GM18519 (cell line): ENCODE measurements around the gene EPX.

Experiments
- ATAC-seq: cut with Tn5 transposase; IDR thresholded peaks from one replicate; pipeline ENCODE4 v1.9.1; 2021; ENCODE audit warnings: mild to moderate bottlenecking, moderate library complexity; ENCODE audit not compliant: unreplicated experiment, low FRiP score

EPX gene

GRCh38 chr17:58247511-58248363 is 55.2 kb downstream of the EPX start:
- no peak for ATAC-seq

DNA sequence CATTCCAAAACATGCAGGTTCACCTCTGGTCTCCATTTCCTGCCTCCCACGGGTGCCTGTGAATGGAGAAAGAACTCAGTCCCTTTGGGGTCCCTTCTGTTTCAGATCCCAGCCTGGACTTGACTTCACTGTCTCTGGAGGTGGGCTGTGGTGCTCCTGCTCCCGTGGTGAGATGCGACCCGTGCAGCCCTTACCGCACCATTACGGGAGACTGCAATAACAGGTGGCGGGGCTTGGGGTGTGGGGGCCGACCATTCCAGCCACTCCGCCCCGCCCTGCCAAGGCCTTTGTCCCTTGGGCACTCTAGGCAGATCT is 56.4 kb downstream of the EPX start:
- no peak for ATAC-seq

GRCh38 chr17:58249270-58250133 is 57.0 kb downstream of the EPX start:
- no peak for ATAC-seq

- ATAC-seq: no peak
Measured at GRCh38 chr17:58250344-58251011, 58.0 kb downstream of the EPX start.

DNA sequence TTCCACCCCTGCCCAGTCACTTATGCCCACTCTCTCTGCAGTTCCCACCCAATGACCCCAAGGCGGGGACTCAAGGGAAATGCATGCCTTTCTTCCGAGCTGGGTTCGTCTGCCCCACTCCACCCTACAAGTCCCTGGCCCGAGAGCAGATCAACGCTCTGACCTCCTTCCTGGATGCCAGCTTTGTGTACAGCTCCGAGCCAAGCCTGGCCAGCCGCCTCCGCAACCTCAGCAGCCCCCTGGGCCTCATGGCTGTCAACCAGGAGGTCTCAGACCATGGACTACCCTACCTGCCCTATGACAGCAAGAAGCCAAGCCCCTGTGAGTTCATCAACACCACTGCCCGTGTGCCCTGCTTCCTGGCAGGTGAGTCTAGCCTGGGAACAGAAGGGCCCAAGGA is 59.6 kb downstream of the EPX start:
- no peak for ATAC-seq

DNA sequence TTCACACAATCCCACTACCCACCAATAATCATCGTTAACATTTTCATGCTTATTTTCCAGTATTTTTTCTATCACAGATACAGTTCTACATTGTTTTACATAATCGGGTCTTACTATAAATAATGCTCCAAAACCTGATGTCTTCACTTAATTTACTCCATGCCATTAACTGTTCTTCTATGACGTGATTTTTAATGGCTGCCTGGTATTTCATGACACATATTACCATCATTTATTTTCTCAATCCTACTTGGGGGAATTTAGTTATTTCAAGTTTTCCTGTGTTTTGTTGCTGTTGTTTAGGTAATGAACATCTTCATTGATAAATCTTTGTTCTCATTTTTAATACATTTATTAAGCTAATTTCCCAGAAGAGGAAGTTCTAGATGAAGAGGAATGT is 60.6 kb downstream of the EPX start:
- no peak for ATAC-seq
